GM18517 (cell line): ENCODE data around the gene BRI3.
"Not testable (repeated sequence)": the region's sequence is repeated elsewhere in the genome, so short reads cannot be mapped to it uniquely, and the experiment has no call there.

Source experiments
- ATAC-seq: cut with Tn5 transposase; IDR thresholded peaks from one replicate; pipeline ENCODE4 v1.9.1; 2021; ENCODE audit warnings: mild to moderate bottlenecking, moderate library complexity; ENCODE audit not compliant: unreplicated experiment

BRI3 gene

DNA sequence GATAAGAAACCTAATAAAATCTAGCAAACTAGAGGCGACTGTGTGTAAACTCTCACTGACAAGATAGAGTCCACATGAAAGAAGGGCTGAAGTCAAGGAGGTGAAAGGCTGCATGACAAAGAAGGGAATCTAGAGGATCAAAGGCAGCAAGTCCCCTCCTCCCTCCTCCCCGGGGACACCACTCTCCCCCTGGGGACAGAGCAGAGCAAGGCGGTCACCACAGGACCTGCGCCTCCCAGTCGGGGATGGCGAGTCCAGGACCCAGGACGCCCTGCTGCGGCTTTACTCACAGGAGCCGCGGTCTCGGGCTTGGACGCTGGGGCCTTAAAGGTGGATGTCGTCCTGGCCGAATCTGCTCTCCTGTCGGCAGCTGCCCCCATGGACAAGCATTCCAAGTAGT, 22.4 kb downstream of the BRI3 start:
- no peak for ATAC-seq

DNA sequence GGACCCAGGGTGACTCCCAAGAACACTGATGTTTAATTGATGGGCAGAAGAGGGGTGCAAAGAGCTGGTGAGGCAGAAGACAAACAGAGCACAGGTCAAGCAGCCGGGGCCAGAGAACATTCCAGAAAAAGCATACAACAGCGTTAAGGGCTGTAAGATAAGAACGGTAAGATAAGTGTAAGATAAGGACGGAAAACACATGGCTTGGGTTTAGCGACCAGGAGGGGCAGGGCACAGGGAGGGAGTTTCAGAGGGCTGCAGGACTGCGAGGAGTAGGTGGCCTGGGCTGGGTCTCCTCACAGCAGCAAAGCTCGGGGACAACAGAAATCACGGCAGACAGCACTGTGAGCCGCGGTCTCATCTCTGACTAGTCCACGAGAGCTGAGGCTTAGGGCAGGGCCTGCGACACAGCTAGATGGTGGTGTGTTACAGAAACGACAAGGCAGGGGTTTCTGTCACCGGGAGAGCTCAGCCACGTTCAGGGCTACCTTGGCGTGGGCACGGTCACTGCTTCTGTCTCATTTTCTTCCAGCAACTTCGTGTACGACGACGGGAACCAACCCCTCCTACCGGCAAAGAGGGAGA, 24.6 kb downstream of the BRI3 start:
- no peak for ATAC-seq

DNA sequence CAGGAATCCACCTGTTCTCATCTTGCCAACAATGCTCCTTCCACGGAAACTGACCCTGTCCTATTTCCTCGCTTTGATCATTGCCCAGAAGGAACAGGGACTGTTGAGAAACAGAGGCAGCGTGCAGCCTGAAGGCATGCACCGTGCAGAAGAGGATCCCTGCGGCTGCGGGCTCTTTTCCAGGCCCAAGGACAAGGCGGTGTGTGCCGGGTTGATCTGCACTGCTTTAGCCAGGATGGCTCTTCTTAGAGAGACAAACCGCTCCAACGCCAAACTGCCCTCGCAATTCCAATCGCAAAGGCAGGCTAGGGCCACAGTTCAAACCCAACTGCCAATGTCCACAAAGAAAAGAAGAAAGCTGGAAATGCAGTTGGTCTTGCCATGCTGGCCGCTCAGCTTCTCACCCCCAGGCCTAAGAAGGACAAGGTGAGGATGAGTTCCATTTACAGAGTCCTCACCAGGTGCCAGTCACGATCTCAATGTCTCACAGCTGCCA, 26.5 kb downstream of the BRI3 start:
- no peak for ATAC-seq

DNA sequence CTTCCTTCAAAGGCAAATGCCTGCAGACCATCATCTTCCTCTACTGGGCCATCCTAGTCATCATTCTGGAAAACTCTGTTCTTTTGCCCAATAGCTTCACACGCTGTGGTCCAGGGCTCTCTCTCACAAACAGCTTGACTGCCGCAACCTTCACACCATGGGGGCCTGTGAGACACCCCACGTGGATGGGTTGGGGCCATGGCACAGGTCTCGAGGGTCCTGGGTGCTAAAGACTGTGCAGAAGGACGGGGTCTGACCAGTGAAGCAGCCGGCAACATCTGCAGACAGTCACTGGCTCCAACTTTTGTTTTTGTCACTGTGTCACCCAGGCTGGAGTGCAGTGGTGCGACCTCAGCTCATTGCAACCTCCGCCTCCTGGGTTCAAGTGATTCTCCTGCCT, 28.1 kb downstream of the BRI3 start:
- ATAC-seq, result no peak

DNA sequence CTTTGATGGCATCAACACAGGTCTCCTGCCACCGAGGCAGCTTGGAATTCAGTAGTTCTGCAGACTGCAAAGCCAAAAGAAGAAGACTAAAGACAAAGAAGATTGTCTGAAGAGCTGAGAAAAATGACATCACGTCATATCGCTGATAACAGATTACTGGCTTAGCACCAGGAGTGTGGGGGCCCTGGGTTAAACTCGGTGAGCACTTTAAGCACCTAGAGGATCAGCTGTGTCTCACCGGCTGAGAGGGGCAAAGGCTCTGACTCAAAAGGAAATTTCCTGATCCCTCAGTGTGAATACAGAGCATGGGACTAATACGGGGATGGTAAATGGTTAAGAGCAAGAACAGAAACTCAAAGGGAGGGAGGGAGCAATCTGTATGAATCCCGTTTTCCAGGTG, 30.7 kb downstream of the BRI3 start:
- ATAC-seq, result no peak

DNA sequence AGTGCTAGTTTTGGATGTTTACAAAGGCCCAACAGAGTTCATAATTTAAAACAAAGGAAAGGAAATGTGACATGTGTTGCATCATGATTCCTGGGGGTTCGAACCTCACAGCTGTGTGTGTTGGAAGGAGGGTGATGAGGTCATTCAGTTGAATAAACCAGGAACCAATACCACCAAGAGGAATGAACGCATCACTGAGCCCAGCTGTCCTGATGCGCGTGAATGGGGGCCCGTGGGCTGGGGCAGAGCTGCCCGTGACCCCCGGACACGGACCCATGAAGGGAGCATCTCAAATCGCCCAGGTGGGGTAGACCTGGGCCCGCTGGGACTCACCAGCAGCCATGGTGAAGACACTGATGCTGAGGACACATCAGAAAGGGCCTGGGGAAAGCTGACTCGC, 33.0 kb downstream of the BRI3 start:
- ATAC-seq, result no peak

DNA sequence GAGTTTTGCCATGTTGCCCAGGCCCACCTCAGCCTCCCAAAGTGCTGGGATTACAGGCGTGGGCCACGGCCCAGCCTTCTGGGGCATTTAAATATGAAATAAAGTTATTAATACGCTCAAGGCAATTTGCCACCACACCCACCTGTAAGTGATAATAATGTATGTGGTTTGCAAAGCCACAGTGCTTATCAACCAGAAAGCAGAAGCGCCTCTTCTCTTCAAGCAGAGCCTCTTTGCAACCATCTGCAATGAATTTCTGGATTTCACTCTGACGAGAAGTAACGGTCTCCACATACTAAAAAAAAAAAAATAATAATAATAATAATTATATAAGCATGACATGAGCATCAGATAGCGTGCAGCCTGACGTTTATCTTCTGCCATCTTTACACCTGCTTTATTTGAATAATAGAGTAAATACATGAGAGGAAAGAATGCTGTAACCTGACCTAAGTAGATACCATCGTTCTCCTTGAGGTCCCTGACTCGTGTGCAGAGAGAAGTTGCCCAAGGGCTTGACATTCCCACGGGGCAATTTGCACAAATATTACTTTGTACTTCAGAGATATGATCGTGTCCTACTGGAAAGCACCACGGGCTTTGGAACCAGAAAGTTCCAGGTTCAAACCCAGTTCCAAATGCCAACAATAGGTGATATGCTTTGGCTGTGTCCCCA, 34.0 kb downstream of the BRI3 start:
- peak; percentile 67 for ATAC-seq

DNA sequence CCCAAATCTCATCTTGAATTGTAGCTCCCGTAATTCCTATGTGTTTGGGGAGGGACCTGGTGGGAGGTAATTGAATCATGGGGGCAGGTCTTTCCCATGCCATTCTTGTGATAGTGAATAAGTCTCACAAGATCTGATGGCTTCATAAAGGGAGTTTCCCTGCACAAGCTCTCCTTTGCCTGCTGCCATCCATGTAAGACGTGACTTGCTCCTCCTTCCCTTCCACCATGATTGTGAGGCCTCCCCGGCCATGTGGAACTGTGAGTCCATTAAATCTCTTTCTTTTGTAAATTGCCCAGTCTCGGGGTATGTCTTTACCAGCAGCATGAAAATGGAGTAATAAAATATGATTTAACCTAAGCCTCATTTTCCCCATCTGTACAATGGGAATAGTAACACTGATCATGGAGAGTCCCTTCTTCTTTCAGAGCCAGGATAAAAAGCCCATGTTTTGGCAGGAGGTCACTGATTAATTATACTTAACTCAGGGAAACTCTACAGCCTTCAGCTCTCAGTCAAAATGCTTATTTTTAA, 34.6 kb downstream of the BRI3 start:
- not testable (repeated sequence) for ATAC-seq

DNA sequence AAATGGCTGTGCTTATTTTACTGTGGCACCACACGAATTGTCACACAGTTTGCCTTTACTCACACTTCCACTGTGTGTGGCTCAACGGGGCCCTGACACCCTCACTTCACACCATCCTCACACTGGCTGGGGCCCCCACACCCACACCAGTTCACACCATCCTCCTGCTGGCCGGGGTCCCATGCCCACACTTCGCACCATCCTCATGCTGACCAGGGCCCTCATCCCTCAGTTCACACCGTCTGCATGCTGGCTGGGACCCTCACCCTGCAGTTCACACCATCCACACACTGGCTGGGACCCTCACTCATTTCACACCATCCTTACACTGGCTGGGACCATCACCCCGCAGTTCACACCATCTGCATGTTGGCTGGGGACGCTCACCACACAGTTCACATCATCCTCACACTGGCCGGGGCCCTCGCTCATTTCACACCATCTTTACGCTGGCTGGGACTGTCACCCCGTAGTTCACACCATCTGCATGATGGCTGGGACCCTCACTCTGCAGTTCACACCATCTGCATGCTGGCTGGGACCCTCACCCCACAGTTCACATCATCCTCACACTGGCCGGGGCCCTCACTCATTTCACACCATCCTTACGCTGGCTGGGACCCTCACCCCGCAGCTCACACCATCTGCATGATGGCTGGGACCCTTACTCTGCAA, 36.0 kb downstream of the BRI3 start:
- ATAC-seq, result no peak

DNA sequence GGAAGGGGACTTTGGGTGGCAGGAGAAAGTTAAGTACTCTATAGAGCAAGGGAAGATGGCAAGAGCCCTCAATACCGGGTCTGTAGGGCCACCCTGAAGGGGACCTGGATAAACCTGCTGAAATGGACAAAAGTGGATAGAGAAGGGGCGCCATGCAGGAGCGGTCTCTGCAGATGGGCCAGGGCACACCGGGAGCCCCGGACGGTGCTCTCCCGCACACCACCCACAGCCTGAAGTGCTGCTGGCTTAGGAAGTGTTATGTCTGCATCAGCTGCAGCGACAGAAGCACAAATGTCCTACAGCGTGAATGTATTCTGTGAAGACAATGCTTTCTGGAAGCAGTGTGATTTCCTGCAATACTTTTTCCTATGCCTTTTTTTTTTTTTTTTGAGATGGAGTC, 37.7 kb downstream of the BRI3 start:
- no peak for ATAC-seq

DNA sequence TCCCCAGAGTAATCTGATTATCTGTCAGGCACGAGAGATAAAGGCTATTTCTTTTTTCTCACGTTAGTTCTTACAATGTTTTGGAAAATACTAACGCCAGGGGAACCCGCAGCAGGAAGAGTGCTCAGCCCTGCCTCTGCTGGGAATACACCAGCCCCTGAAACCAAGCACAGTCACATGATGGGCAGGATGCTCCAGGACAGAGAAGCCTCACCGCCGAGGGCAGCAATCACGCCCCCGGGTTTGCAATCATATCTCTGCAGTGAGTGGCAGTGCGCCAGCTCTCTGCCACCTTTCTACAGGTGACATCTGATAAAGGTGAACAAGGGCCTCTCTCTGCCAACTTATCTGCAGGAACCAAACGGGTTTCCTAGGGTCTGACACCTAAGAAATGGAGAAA, 39.8 kb downstream of the BRI3 start:
- ATAC-seq, result no peak

DNA sequence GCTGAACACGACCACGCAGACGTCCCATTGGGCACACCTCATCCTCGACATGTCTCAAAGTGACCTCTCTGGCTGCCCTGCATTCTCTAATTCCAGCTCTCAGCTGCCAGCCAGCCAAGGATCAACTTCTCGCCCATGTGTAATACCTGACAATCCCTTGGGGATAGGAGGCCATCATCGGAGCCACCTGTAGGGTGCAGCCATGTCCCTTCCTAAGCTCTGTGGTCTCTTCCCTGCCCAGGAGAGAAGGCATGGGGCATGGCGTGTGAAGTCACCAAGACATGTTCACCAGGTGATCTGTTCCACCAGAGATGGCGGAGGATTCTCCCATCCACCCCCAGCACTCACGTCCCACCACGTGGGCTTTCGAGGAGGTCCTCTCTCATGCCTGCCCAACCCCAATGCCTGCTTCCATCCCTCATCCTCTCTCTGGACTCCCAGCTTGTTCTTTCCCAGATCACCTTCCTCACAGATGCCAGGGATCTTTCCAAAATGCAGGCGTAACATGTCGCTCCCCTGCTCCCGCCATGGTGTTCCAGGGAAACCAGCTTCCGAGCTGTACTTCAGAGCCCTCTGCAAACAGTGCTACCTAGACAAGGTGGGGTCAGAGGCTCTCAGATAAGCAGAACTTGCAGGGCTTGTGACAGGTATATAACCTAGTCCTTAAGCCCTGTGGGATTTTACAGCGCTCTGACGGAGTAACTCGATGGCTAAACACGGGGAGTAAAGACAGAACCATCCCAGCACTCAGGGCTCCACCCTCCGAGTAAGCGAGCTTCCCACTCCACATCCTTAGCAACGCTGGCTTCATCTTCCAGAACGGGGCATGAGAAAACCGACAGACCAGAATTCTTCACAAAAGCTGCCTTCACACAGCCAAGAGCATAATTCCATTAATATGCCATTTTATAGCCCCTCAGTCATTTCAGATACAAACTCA, 41.1 kb downstream of the BRI3 start:
- no peak for ATAC-seq

DNA sequence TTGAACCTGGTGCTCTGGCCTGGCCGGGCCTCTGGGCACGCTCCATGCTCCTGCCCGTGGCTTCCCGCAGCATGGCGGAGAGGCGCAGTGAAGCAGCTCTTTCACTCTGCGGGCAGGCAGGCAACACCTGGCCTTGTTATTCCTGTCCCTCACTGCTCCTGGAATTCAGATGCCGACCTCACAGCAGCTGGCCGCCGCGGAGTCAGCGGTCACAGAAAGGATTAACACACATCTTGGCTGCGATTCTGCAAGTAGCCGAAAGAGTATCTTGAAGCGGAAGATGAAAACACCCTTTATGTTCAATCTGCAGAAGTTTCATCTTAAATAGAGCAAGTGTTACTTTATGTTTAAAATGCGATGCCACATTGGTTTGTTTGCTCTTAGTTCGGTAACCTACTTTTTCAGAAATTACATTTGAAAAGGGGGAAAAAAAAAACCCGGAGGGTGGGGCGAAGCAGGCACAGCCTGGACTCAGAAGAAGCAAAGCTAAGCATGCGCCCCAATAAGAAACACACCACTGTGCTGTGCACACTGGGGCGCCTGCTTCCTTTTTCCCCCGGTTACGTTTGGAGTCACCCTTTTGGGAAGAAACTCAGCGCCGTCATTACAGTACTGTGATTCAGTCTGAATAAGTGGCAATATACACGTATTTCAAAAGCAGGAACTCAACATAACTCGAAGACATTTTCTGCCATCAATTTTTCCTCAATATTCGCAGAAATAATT, 42.3 kb downstream of the BRI3 start:
- ATAC-seq, result no peak

DNA sequence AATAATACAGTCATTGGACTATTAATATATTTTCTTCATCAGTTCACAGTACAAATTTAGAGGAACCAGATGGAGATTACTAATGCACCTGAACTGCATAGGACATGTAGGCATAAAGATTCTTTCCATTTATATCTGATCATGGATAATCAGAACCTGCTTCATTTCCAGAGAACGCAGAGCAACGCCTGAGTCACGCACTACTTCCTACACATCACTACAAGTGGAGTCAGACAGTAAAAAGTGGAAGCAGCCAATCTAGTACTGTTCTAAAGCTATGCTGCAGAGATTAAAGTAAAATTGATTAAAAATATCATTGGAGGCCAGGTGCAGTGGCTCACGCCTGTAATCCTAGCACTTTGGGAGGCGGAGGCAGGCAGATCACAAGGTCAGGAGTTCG, 43.3 kb downstream of the BRI3 start:
- no peak for ATAC-seq

DNA sequence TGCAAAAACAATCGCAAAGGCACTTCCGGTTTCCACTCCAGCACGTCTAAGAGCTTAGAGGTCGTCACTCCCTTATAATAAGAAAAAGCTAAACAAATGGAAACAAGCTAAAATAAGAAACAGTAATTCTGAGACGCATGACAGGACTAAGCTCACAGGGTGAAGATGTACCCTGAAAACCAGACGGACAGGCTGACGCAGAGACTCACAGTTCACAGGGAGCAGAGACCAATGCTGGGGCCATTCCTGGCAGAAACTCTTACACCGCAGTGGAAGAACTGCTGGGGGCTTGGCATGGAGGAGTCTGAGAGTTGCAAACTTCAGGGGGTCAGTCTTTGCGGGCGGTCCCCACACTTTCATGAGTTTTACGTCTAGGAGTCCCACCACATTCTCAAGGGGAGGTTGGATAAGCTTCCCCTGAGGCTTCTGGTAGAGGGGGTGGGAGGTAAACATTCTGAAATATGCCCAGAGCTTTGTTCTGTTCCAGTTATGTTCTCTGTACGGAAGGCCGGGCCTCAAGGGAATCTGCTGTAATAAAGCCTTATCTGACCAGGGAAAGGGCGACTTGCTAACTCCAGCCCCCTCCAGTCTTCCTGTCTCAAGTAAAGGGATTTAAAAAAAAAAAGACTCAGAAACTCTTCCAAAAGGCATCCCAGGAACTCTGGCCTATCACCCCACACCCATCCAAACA, 47.8 kb downstream of the BRI3 start:
- no peak for ATAC-seq

DNA sequence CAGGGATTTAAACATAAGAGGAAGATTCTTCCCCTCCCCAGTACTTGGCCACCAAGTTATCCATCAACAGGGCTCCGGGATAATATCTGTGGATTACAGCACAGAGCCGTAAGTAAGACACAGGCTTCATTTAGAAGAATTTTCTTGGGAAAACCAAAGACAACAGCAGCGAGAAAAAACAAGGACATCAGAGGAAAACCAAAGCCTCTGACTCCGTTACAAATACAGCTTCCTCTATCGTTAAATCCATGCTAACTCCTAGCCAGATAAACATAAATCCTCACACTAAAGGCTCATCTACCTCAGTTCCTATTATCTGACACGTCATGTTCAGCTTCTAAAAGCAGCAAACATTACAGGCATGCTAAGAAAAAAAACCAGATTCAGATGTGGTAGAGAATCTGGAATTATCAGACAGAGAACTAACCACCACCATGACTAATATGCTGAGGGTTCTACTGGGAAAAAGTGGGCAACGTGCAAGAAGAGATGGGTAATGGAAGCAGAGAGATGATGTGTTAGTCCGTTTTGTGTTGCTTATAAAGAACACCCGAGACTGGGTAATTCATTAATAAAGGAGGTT, 48.4 kb downstream of the BRI3 start:
- no peak for ATAC-seq

DNA sequence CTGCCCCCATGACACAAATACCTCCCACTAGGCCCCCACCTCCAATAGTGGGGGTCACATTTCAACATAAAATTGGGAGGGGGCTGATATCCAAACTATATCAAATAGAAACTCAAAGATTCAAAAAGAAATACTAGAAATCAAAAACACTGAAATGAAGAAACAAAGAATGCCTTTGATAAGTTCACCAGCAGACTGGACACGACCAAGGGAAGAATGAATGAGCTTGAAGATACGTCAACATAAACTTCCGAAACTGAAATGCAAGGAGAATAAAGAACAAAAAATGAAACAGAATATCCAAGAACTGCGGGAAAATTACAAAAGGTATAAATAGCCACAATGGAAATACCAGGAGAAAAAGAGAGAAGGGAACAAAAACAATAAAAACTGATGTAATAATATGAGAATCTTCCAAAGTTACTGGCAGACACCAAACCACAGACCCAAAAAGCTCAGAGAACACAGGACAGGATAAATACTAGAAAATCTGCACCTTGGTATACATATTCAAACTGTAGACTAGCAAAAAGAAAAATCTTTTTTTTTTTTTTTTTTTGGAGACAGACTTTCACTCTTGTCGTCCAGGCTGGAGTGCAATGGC, 49.5 kb downstream of the BRI3 start:
- ATAC-seq, result no peak

DNA sequence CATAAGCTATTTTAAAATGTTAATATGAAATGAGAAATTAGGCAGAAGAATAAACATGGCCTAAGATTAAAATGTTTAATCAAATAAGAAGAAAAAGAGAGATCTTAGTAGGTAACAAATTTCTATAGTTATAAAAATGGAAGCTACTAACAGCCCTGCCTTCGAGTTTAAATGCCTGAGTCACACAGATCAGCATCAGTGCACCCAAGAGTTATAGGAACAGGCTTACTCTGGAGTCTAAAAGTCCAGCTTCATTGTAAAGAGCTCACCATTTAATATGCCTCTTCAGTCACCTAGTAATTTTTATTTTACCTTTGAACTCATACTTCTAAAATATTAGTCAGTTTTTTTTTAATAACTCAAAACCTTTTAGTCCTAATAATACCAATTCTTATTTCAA, 52.6 kb downstream of the BRI3 start:
- no peak for ATAC-seq

DNA sequence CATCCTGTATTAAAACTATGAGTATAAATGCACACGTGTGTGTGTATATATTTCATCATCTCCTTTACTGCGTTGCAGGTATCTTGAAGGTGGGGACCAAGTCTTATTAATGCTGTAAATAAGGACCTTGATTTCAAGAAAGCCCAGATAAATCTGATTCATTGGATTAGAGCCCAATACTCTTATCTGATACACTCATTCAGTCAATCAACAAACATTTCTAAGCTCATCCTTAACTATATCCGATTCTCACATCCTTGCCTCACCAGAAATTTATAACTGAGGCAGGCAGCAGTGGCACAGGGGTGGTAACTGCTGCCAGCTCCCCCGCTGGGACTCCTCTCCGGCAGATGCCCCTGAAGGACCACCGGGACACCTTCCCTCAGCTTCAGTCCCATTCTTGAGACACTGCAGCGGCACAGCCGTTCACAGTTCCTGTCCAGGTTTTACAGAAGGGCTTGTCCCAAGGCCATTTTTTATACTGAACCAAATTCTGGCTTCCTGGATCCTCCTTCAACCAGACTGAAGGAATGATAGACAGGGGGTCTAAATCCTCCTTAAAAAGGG, 54.0 kb downstream of the BRI3 start:
- no peak for ATAC-seq
